Cardiac muscle cell (in vitro differentiated cells and primary cell): ENCODE results near the gene HMGN1. TPM values are rescaled to one million over a fixed set of nuclear protein-coding genes. Genes with fewer than 3 reads are reported as not detected.
A peak's percentile ranks its signal among the peaks of the same experiment; 100 is the strongest.

Source experiments
- DNase-seq, 2 donors: peaks; one replicate each; pipeline versions ENCODE4 v3.0.0 to v3.0.0-alpha.2; 2010 to 2017; ENCODE audit warnings: low read depth in 1 of 2, low spot score in 1 of 2
- H3K27ac ChIP-seq: fragments of 200-600 bp; sonication (generic); 2 replicates; pipeline ENCODE4 v1.5.1; 2016
- H3K27me3 ChIP-seq: fragments of 200-600 bp; sonication (generic); 2 replicates; pipeline ENCODE4 v1.6.0; 2016; ENCODE audit warnings: control low read depth
- H3K36me3 ChIP-seq: fragments of 200-600 bp; sonication (generic); 2 replicates; pipeline ENCODE4 v1.5.1; 2016; ENCODE audit warnings: control low read depth
- H3K4me1 ChIP-seq: fragments of 200-600 bp; sonication (generic); 2 replicates; pipeline ENCODE4 v1.8.1; 2017; ENCODE audit warnings: low read depth, mild to moderate bottlenecking, mixed run types
- H3K4me3 ChIP-seq: fragments of 200-600 bp; sonication (generic); 2 replicates; pipeline ENCODE4 v1.5.1; 2016; ENCODE audit warnings: mild to moderate bottlenecking
- H3K9me3 ChIP-seq: fragments of 200-600 bp; sonication (generic); 2 replicates; pipeline ENCODE4 v1.5.1; 2017; ENCODE audit warnings: low read depth, mild to moderate bottlenecking, control low read depth
- polyA plus RNA-seq: library from polyadenylated mRNA; unstranded; fragments of >200 nt; fragmentation: Nextera tagmentation; extraction: Ambion mirVana; gene quantifications from 2 replicates; pipeline ENCODE4 v1.2.1, GENCODE V29; 2016
- total RNA-seq: library from RNA; depleted of rRNA; stranded (reverse); fragments of >200 nt; gene quantifications from 2 replicates; pipeline ENCODE4 v1.2.3, GENCODE V29; 2016
- TF ChIP-seq, protein P1 (sequence below): IDR thresholded peaks from 2 replicates; pipeline ENCODE4 v1.5.1; 2012; ENCODE audit warnings: low read depth, mild to moderate bottlenecking, low read length

The HMGN1 gene
- total and polyA plus RNA-seq, 2 experiments from 2014 or later, result 375 to 559 TPM

DNA sequence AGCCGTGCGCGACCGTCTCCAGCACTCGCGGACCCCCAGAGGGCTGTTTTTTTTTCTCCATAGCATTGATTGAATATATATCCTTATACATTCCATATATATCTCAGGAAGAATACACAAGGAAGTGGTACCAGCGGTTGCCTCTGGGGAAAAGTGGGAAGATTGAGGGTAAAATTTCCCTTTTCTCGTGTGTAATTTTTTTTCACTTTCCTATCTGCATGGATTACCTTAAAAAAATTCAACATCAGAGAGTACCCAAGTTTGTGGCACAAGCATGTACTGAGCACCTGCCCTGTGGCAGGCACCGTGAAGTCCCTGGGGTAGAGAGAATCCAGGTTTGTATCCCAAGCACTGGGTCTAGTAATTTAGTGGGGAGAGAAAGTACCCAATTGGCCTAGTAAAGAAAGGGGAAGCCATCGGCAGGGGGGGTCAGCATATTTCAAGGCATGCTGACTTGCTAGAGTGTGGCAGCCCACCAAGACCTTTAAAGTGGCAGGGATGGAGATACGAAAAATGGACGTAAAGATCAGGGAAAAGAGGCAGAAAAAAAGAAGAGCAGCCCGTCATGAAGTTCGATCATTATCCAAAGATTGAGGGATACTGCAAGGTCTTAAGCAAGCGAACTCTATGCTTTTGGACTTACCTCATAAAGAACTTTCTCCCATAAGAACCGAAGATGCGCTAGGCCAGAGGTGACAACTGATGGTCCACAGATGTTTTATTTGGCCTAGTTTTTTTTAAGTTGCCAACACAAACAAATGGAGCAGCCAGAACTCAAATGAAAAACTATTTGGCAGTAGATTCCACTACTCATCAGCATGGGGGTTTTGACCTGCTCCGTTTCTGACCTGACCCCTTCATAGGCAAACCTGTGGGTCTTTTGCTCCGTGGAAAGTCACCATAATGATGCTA is 1.5 kb upstream of the HMGN1 start:
- Histone ChIP-seq H3K27me3 (no peaks in the 10 kb centered on the region), H3K9me3 (no peaks in the 10 kb centered on the region), H3K4me3 (peak overlapping the region; percentile 34), H3K4me1 (peaks cover 19% of the 10 kb centered on the region), H3K36me3 (peaks cover 10% of the 10 kb centered on the region), H3K27ac (peak overlapping the region; percentile 92)
- TF ChIP-seq, protein P1, sequence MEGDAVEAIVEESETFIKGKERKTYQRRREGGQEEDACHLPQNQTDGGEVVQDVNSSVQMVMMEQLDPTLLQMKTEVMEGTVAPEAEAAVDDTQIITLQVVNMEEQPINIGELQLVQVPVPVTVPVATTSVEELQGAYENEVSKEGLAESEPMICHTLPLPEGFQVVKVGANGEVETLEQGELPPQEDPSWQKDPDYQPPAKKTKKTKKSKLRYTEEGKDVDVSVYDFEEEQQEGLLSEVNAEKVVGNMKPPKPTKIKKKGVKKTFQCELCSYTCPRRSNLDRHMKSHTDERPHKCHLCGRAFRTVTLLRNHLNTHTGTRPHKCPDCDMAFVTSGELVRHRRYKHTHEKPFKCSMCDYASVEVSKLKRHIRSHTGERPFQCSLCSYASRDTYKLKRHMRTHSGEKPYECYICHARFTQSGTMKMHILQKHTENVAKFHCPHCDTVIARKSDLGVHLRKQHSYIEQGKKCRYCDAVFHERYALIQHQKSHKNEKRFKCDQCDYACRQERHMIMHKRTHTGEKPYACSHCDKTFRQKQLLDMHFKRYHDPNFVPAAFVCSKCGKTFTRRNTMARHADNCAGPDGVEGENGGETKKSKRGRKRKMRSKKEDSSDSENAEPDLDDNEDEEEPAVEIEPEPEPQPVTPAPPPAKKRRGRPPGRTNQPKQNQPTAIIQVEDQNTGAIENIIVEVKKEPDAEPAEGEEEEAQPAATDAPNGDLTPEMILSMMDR, result no peak
- no peak for DNase-seq

DNA sequence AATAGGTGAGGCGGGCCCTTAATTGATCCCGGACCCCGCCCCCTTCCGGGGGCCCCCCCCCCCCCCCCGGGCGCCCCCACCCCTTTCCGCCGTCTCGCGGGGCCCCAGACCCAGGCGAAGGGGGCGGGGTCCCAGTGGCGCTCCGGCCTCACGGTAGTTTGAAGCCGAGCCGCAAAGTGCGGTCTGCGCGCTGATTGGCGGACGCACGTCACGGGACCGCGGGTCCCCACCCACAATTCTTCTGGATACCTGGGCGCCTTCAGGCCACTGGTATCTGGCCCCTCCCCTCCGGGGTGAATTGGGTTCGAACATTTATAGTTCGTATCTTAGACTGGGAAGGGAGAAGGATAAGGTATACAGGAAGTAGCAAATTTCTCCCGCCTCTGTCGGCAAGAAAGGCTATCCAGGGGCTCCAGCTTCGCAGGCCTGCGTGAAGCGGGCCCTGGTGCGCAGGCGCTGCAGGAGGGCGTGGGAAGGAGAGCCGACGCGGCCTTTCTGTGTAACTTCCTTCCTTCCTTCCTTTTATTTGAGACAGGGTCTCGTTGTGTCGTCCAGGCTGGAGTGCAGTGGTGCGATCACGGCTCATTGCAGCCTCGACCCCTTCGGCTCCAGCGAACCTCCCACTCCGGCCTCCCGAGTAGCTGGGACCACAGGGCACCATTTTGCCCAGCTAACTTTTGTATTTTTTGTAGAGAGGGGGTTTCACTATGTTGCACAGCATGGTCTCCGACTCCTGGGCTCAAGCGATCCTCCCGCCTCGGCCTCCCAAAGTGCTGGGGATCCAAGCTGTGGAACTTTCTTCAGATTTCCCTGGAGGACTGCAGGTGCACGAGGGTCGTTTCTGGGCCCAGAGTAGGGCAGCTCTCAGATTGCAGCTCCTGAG is 564 bp upstream of the HMGN1 start:
- Histone ChIP-seq H3K36me3 (peaks cover 18% of the 10 kb centered on the region), H3K4me3 (peak overlapping the region; percentile 94), H3K9me3 (no peaks in the 10 kb centered on the region), H3K27me3 (no peaks in the 10 kb centered on the region), H3K27ac (peak overlapping the region; percentile 92), H3K4me1 (peaks cover 25% of the 10 kb centered on the region)
- DNase-seq, result peak; percentile 98 to 99
- TF ChIP-seq, protein P1, result no peak

DNA sequence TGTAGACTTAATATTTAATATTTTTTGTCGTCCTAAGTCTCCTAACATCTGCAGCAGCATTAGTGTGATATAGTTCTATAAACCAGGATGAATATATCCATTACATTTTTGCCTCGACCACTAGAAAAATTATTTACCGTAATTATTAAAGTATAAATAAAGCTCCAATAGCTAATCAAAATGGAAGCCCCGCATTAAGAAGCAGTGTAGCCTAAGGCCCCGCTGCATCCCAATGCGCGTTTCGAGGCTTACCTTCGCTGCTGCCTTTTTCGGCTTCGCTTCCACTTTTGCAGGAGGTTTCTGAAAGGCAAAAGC is 891 bp downstream of the HMGN1 start:
- H3K27me3 ChIP-seq, result no peaks in the 10 kb centered on the region
- TF ChIP-seq, protein P1, result no peak
- H3K4me1 ChIP-seq, result peaks cover 27% of the 10 kb centered on the region
- H3K36me3 ChIP-seq, result peaks cover 29% of the 10 kb centered on the region
- peak overlapping the region; percentile 94 for H3K4me3 ChIP-seq
- DNase-seq, result no peak
- peak overlapping the region; percentile 95 for H3K27ac ChIP-seq
- H3K9me3 ChIP-seq, result no peaks in the 10 kb centered on the region

DNA sequence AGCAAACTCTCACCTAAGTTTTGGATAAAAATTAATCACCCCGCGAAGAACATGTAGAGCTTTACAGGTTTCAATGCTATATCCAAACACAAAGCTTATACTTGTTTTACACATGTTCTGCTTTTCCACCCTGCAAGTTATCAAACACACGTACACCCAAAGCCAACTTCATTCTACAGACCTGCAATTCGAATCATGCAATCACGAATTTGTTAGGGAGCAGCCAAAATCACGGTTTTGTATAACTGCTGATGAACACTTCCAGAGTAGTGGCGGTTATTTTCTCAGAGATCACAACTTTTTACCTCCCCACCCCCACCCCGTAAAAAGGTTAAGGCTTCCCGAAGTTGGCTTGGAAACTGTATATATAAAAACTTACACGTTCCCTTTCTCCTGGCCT is 1.4 kb downstream of the HMGN1 start:
- no peaks in the 10 kb centered on the region for H3K9me3 ChIP-seq
- peak overlapping the region; percentile 95 for H3K27ac ChIP-seq
- H3K27me3 ChIP-seq, result no peaks in the 10 kb centered on the region
- no peak for DNase-seq
- TF ChIP-seq, protein P1, result no peak
- peaks cover 30% of the 10 kb centered on the region for H3K36me3 ChIP-seq
- peaks cover 27% of the 10 kb centered on the region for H3K4me1 ChIP-seq
- H3K4me3 ChIP-seq, result peak overlapping the region; percentile 94

DNA sequence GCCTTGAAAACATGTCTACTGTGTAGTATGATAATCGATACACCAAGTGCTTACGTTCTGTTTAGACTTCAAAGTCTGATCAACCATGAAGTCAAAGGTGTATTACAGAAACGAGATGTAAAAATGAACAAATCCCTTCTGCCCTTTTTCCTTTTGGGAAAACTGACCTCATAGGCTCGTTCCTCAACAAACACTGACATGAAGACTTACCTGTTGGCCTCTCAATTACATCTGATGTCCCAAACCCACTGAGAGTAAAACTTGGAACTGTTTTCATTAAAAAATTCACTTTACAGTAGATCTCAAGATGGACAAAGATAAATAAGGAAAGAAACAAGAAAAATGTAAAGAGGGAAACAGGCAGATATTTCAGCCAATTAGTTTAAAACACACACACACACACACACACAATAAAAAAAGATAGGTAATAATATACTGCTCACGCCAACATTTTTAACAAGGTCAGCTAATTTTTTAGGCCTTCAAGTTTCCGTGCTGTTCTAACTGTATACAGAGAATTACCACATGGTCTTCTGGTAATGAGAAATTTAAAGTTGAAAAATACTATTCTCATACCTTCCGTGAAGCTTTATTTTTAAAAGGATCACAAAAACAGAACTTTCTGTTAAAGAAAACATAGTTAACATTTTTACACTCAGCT is 2.1 kb downstream of the HMGN1 start:
- peaks cover 38% of the 10 kb centered on the region for H3K36me3 ChIP-seq
- H3K4me3 ChIP-seq, result peak overlapping the region; percentile 94

More for the DNA sequence above, 2.1 kb downstream of the HMGN1 start:
- TF ChIP-seq, protein P1, result no peak
- H3K9me3 ChIP-seq, result no peaks in the 10 kb centered on the region
- H3K27ac ChIP-seq, result no peak overlapping the region
- H3K27me3 ChIP-seq, result no peaks in the 10 kb centered on the region
- H3K4me1 ChIP-seq, result peaks cover 27% of the 10 kb centered on the region
- DNase-seq, result no peak
